Measurements from ENCODE around the gene PRPF18. TPM values are rescaled to one million over a fixed set of nuclear protein-coding genes. Genes with fewer than 3 reads are reported as not detected.
A peak's percentile ranks its signal among the peaks of the same experiment; 100 is the strongest.

The PRPF18 gene
- total RNA-seq, 1 experiment from 2014 or later: 10.2 TPM

DNA sequence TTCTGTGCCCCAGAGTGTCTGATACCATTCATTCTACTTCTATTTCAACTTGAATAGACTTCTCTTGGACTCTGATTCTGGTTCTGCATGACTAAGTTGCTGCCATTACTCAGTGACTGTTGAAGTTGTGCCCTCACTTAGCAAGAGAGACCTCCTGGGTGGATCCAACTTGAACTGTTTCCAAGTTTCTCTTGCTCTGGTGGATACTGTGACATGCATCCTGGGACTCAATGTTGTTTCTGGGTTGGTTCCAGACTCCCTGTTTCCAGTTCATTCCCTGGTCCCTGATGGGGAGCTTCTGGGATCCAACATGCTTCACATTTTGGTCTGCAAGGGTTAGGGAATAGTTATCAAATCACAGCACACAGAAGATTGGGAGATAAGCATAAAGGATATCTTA is 26.2 kb upstream of the PRPF18 start:
- Histone ChIP-seq H3K36me3 (ENCODE audit: low read depth, low read length) (no peaks in the 10 kb centered on the region), H3K9me2 (replicated peaks; ENCODE audit: low read length) (no peaks in the 10 kb centered on the region), H3K4me3 (ENCODE audit: low read length) (no peak overlapping the region), H3K4me2 (ENCODE audit: low read length) (no peak overlapping the region), H3K27me3 (ENCODE audit: low read length) (no peaks in the 10 kb centered on the region), H3K9ac (ENCODE audit: low read length) (no peak overlapping the region), H3K27ac (ENCODE audit: low read length) (no peak overlapping the region), H2AFZ (ENCODE audit: low read length) (no peak overlapping the region), H3K79me2 (ENCODE audit: low read length) (no peaks in the 10 kb centered on the region), H3F3A (ENCODE audit: low read length, unreplicated experiment) (no peaks in the 10 kb centered on the region), H4K20me1 (ENCODE audit: low read length) (no peaks in the 10 kb centered on the region), H3K4me1 (ENCODE audit: insufficient read depth, low read length) (peaks cover 9% of the 10 kb centered on the region), H3K9me3 (ENCODE audit: low read length) (no peaks in the 10 kb centered on the region)
- CTCF ChIA-PET: no interaction called here
- TF ChIP-seq CTCF (conservative IDR thresholded peaks at IDR 0.05; ENCODE audit: low read depth, low read length) (no peak), EZH2 (IDR thresholded peaks at IDR 0.05; ENCODE audit: low read length, unreplicated experiment) (no peak), EZH2phosphoT487 (IDR thresholded peaks at IDR 0.05; ENCODE audit: borderline replicate concordance, low read length) (no peak)
- POLR2A ChIA-PET (ENCODE audit: unreplicated experiment): no interaction called here
- intact Hi-C loops (cut with micrococcal nuclease): no loop called here
- BruUV-seq (replicated peaks): no TSS peak
- peak; percentile 45 for DNase-seq
- ATAC-seq: no peak

- H3K9ac ChIP-seq (ENCODE audit: low read length): no peak overlapping the region
- H3K27me3 ChIP-seq (ENCODE audit: low read length): no peaks in the 10 kb centered on the region
- H3K27ac ChIP-seq (ENCODE audit: low read length): no peak overlapping the region
- no peak overlapping the region for H3K4me2 ChIP-seq (ENCODE audit: low read length)
- ChIA-PET CTCF (no interaction called here), POLR2A (ENCODE audit: unreplicated experiment) (no interaction called here)
- no peak overlapping the region for H2AFZ ChIP-seq (ENCODE audit: low read length)
- BruUV-seq (replicated peaks): no TSS peak
- H3K9me2 ChIP-seq (replicated peaks; ENCODE audit: low read length): no peaks in the 10 kb centered on the region
- intact Hi-C loops (cut with micrococcal nuclease): no loop called here
- H3K4me3 ChIP-seq (ENCODE audit: low read length): no peak overlapping the region
- H4K20me1 ChIP-seq (ENCODE audit: low read length): no peaks in the 10 kb centered on the region
- no peaks in the 10 kb centered on the region for H3K79me2 ChIP-seq (ENCODE audit: low read length)
- no peaks in the 10 kb centered on the region for H3K9me3 ChIP-seq (ENCODE audit: low read length)
- no peak for DNase-seq
- no peaks in the 10 kb centered on the region for H3F3A ChIP-seq (ENCODE audit: low read length, unreplicated experiment)
- peaks cover 2% of the 10 kb centered on the region; the same call in 1 of the 2 replicates for H3K4me1 ChIP-seq (ENCODE audit: insufficient read depth, low read length)
- TF ChIP-seq EZH2 (IDR thresholded peaks at IDR 0.05; ENCODE audit: low read length, unreplicated experiment) (no peak), CTCF (conservative IDR thresholded peaks at IDR 0.05; ENCODE audit: low read depth, low read length) (no peak), EZH2phosphoT487 (IDR thresholded peaks at IDR 0.05; ENCODE audit: borderline replicate concordance, low read length) (no peak)
- ATAC-seq: no peak
- H3K36me3 ChIP-seq (ENCODE audit: low read depth, low read length): no peaks in the 10 kb centered on the region
Observed at GRCh38 chr10:13563481-13564445, 23.0 kb upstream of the PRPF18 start.

DNA sequence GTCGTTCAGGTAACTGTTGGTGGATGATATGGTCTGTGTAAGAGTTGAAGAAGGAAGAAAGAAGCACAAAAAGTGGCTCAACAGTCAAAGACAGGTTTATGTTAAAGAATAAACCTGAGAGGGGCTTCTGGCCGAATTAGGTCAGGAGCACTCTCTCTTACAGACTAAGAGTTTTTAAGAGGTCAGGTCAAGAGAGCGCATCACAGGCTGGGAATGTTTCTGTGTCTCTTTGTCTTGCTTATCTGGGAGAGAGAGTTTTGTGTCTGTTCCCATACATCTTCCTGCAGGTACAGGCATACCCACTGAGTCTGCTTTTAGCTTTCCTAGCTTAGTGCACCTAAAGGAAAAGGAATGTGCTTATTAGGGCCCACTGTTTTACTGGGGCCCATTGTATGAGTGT is 22.2 kb upstream of the PRPF18 start:
- Histone ChIP-seq H3K9me2 (replicated peaks; ENCODE audit: low read length) (no peaks in the 10 kb centered on the region), H3F3A (ENCODE audit: low read length, unreplicated experiment) (no peaks in the 10 kb centered on the region), H3K9ac (ENCODE audit: low read length) (no peak overlapping the region), H3K9me3 (ENCODE audit: low read length) (no peaks in the 10 kb centered on the region), H3K4me2 (ENCODE audit: low read length) (no peak overlapping the region), H2AFZ (ENCODE audit: low read length) (no peak overlapping the region), H3K79me2 (ENCODE audit: low read length) (no peaks in the 10 kb centered on the region), H3K4me1 (ENCODE audit: insufficient read depth, low read length) (no peaks in the 10 kb centered on the region), H3K27ac (ENCODE audit: low read length) (no peak overlapping the region), H3K4me3 (ENCODE audit: low read length) (no peak overlapping the region), H3K36me3 (ENCODE audit: low read depth, low read length) (no peaks in the 10 kb centered on the region), H3K27me3 (ENCODE audit: low read length) (no peaks in the 10 kb centered on the region), H4K20me1 (ENCODE audit: low read length) (no peaks in the 10 kb centered on the region)
- no peak for ATAC-seq
- CTCF ChIA-PET: no interaction called here
- POLR2A ChIA-PET (ENCODE audit: unreplicated experiment): no interaction called here
- TF ChIP-seq EZH2 (IDR thresholded peaks at IDR 0.05; ENCODE audit: low read length, unreplicated experiment) (no peak), EZH2phosphoT487 (IDR thresholded peaks at IDR 0.05; ENCODE audit: borderline replicate concordance, low read length) (no peak)
- intact Hi-C loops (cut with micrococcal nuclease): no loop called here
- DNase-seq: no peak
- BruUV-seq (replicated peaks): no TSS peak

All from PC-3 (cell line).